Colonic mucosa (tissue), 4 donors: ENCODE data around the gene PKP3. TPM values are rescaled to one million over a fixed set of nuclear protein-coding genes. Genes with fewer than 3 reads are reported as not detected.

ENCODE experiments used
- DNase-seq: peaks from one replicate; pipeline ENCODE4 v3.0.0-alpha.2; 2020
- H3K27ac ChIP-seq: fragments of 200-600 bp; one replicate; pipeline ENCODE4 v1.8.0; 2021
- H3K27me3 ChIP-seq: fragments of 200-600 bp; one replicate; pipeline ENCODE4 v1.8.0; 2021
- H3K36me3 ChIP-seq: fragments of 200-600 bp; one replicate; pipeline ENCODE4 v1.8.0; 2021
- H3K4me1 ChIP-seq: fragments of 200-600 bp; one replicate; pipeline ENCODE4 v1.8.0; 2021; ENCODE audit warnings: mild to moderate bottlenecking
- H3K4me3 ChIP-seq: fragments of 200-600 bp; one replicate; pipeline ENCODE4 v1.8.0; 2021
- H3K9ac ChIP-seq, 2 donors: one replicate each; pipeline ENCODE4 v1.7.0; 2013; ENCODE audit warnings: control low read depth in 2 of 2, low read depth in 2 of 2, low read length in 2 of 2
- H3K9me3 ChIP-seq: fragments of 200-600 bp; one replicate; pipeline ENCODE4 v1.8.0; 2021
- intact Hi-C: fragments of 100-400 bp; cut with DNase I; formaldehyde crosslinking; loops from one replicate; pipeline ENCODE4 v1.14.1; 2022
- total RNA-seq, 2 donors: library from RNA; stranded (reverse); fragmentation: NEBNext Ultra II Directional in 1 of 2; extraction: Animal tissue kit (Norgen Biotek cat#: 25700) in 1 of 2; gene quantifications; one replicate each; pipeline ENCODE4 v1.2.1, GENCODE V29; 2021
- TF ChIP-seq, protein P1 (sequence below): fragments of 200-600 bp; IDR thresholded peaks from one replicate; pipeline ENCODE4 v1.8.0; 2022; ENCODE audit warnings: antibody characterized with exemption, mild to moderate bottlenecking
- donor health status: healthy.
- donor health status: DM: no; HTN: no; CAD: no.
- donor health status: DM: no; HTN: no; CAD: no.

The PKP3 gene
- total RNA-seq, 2 donors from 2014 or later: 167 to 247 TPM

DNA sequence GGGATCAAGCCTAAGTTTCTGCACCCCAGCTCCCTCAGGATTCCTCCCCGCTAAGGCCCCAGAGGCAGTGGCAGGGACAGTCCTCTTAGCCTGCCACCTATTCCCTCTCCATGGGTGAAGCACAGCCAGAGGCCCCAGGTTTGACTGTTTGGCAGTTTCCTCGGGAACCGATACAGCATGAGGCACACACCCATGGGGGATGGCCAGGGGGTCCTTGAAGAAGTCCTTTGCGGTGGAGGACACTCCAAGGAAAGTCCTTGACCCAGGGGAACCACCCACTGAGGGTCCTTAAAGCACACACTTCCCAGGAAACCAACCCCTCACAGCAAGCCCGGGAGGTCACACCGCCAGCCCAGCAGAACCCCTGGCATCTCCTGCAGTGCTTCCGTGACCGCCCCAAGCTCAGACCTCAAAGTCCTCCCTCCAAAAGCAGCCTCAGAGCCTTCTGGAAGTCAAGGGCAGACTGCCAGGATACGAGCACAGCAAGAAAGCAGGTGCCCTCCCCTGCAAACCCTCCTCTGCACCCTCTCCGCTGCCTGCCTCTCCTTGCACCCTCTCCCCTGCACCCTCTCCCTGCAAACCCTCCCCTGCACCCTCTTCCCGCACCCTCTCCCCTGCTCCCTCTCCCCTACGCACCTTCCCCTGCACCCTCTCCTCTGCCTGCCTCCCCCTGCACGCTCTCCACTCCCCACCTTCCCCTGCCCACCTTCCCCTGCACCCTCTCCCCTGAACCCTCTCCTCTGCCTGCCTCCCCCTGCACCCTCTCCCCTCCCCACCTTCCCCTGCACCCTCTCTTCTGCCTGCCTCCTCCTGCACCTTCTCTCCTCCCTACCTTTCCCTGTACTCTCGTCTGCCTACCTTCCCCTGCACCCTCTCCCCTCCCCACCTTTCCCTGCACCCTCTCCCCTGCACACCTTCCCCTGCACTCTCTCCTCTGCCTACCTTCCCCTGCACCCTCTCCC is 19.4 kb downstream of the PKP3 start:
- H3K36me3 ChIP-seq: no peaks in the 10 kb centered on the region
- no peaks in the 10 kb centered on the region for H3K9me3 ChIP-seq
- TF ChIP-seq, protein P1, sequence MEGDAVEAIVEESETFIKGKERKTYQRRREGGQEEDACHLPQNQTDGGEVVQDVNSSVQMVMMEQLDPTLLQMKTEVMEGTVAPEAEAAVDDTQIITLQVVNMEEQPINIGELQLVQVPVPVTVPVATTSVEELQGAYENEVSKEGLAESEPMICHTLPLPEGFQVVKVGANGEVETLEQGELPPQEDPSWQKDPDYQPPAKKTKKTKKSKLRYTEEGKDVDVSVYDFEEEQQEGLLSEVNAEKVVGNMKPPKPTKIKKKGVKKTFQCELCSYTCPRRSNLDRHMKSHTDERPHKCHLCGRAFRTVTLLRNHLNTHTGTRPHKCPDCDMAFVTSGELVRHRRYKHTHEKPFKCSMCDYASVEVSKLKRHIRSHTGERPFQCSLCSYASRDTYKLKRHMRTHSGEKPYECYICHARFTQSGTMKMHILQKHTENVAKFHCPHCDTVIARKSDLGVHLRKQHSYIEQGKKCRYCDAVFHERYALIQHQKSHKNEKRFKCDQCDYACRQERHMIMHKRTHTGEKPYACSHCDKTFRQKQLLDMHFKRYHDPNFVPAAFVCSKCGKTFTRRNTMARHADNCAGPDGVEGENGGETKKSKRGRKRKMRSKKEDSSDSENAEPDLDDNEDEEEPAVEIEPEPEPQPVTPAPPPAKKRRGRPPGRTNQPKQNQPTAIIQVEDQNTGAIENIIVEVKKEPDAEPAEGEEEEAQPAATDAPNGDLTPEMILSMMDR: no peak
- no peaks in the 10 kb centered on the region for H3K27me3 ChIP-seq
- no peak overlapping the region for H3K9ac ChIP-seq
- H3K4me3 ChIP-seq: no peak overlapping the region
- no peak for DNase-seq
- intact Hi-C loops: no loop called here
- H3K4me1 ChIP-seq: peaks cover 5% of the 10 kb centered on the region
- no peak overlapping the region for H3K27ac ChIP-seq

GRCh38 chr11:414318-414857 is 20.4 kb downstream of the PKP3 start:
- TF ChIP-seq, protein P1: no peak
- H3K4me1 ChIP-seq: peaks cover 5% of the 10 kb centered on the region
- no peak for DNase-seq
- no peaks in the 10 kb centered on the region for H3K9me3 ChIP-seq
- H3K9ac ChIP-seq: peak overlapping the region; percentile 43 to 62
- intact Hi-C loops: no loop called here
- H3K27me3 ChIP-seq: no peaks in the 10 kb centered on the region
- peak overlapping the region; percentile 41 for H3K27ac ChIP-seq
- peak overlapping the region; percentile 28 for H3K4me3 ChIP-seq
- no peaks in the 10 kb centered on the region for H3K36me3 ChIP-seq

DNA sequence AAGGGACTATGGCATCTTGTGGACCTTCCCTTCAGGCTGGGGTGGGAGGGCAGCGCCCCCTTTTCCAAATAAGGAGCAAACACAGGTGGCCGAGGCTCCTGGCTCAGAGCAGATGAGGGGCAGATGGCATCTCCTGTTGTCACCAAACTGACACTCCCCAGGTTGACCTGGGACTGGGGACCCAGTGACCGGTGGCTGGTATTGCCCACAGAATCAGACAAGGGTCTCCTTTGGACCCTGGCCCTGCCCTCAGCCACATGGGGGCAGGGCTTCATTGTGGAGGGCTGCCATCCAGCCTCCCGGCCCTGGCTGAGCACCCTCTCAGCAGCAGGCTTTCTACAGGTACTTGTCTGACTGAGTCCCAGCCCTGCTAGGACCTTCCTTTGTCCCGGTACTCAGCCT is 21.6 kb downstream of the PKP3 start:
- Histone ChIP-seq H3K4me1 (peaks cover 5% of the 10 kb centered on the region), H3K9ac (peak overlapping the region; percentile 90 to 92), H3K36me3 (no peaks in the 10 kb centered on the region), H3K27me3 (no peaks in the 10 kb centered on the region), H3K27ac (peak overlapping the region; percentile 90), H3K9me3 (no peaks in the 10 kb centered on the region), H3K4me3 (peak overlapping the region; percentile 70)
- no peak for DNase-seq
- intact Hi-C loops: no loop called here
- TF ChIP-seq, protein P1: no peak

DNA sequence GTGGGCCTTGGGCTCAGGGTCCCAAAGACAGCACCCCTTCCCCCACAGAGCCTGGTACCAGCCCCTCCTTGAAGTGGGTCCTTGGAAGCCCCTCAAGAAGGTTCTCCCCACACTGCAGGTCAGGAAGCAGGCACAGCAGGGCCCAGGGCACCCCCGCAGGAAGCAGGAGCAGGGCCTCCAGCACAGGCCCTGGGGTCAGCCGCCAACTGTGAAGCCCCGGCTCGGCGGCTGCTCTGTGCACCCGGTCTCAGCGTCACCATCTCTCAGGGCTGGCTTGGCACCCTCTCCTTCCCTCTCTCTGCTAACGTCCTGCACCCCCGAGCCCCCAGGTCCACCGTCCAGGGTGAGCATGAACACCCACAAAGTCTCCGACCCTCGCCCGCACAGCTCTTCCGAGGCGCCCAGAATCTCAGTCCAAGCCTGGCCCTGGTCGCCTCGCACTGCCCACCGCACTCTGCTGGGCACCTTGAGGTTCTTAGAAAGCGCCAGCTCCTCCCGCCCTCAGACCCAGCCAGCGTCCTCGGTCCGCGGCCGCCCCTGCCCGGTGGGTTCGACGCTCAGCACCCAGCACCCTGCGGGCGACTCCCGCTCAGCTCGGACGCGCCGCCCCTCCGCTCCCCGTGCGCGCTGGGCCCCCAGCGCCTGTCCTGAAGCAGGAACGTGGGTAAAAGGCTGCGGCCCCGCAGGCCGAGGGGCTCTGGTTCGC is 22.2 kb downstream of the PKP3 start:
- H3K9ac ChIP-seq: peak overlapping the region; percentile 90 to 92
- peak overlapping the region; percentile 90 for H3K27ac ChIP-seq
- peak overlapping the region; percentile 70 for H3K4me3 ChIP-seq
- intact Hi-C loops: no loop called here
- DNase-seq: no peak
- TF ChIP-seq, protein P1: no peak
- no peaks in the 10 kb centered on the region for H3K27me3 ChIP-seq
- no peaks in the 10 kb centered on the region for H3K36me3 ChIP-seq
- peaks cover 5% of the 10 kb centered on the region for H3K4me1 ChIP-seq
- no peaks in the 10 kb centered on the region for H3K9me3 ChIP-seq
